ENCODE data around the gene GPR132. TPM values are rescaled to one million over a fixed set of nuclear protein-coding genes. Genes with fewer than 3 reads are reported as not detected.

Gene GPR132
- total and polyA plus RNA-seq, 9 of the 15 experiments (the other 6 are each of a cell fraction or from before 2014, with no cell fraction given), result 0.01 to 1.1 (median 0.25) TPM; not detected in 1

- TF ChIP-seq RBBP5 (IDR thresholded peaks at IDR 0.05; ENCODE audit: borderline replicate concordance, insufficient read depth, low read length, poor library complexity, severe bottlenecking) (no peak), TAF9B (IDR thresholded peaks at IDR 0.05; ENCODE audit: partially characterized antibody) (no peak), TRIM25 (IDR thresholded peaks at IDR 0.05; ENCODE audit: borderline replicate concordance) (no peak), FUS (optimal IDR thresholded peaks at IDR 0.05; ENCODE audit: low read depth, low read length) (no peak), CBX3 (IDR thresholded peaks at IDR 0.05; ENCODE audit: borderline replicate concordance in 1 of 2, low read length in 2 of 2) (no peak), ZNF134 (CRISPR knock-in tag; conservative IDR thresholded peaks at IDR 0.05) (no peak), MEF2A (IDR thresholded peaks at IDR 0.05; ENCODE audit: control insufficient read depth, low read depth, low read length) (no peak), GTF2A2 (tag; IDR thresholded peaks at IDR 0.05) (no peak), SREBF2 (CRISPR knock-in tag; IDR thresholded peaks at IDR 0.05) (no peak), EZH2 (IDR thresholded peaks at IDR 0.05; ENCODE audit: borderline replicate concordance, low read depth, low read length) (no peak), MTA2 (IDR thresholded peaks at IDR 0.05; ENCODE audit: low read depth) (no peak), BRD4 (IDR thresholded peaks at IDR 0.05) (no peak), ZNF75A (CRISPR knock-in tag; IDR thresholded peaks at IDR 0.05) (no peak)
- BruUV-seq (replicated peaks), result no TSS peak
- WGBS (ENCODE audit: insufficient coverage, low coverage, missing lambda C conversion rate), result 42% methylated on average over 4 of the region's 4 CpGs
- Histone ChIP-seq H3K36me3 (ENCODE audit: control insufficient read depth, insufficient read depth, low read length) (peaks cover 3% of the 10 kb centered on the region; the same call in 2 of the 3 replicates), H3K4me2 (ENCODE audit: insufficient read depth, low read length) (no peak overlapping the region), H3K4me3 (no peak overlapping the region), H2AFZ (ENCODE audit: low read depth, low read length) (no peak overlapping the region), H3K9ac (ENCODE audit: insufficient read depth in 1 of 2, low read depth in 2 of 2, low read length in 2 of 2) (no peak overlapping the region), H3K4me1 (replicated peaks in 1 of 2; ENCODE audit: control insufficient read depth in 2 of 2, insufficient read depth in 2 of 2, low read length in 2 of 2) (peaks cover 6 to 18% of the 10 kb centered on the region in 2 experiments; a peak in 4 of 5 replicates), H3K27me3 (ENCODE audit: control insufficient read depth in 2 of 2, insufficient read depth in 2 of 2, low read length in 2 of 2) (no peaks in the 10 kb centered on the region), H4K20me1 (replicated peaks; ENCODE audit: control insufficient read depth, insufficient read depth, low read length) (0 out of 2 replicates have a peak, but pooled peaks cover 5% of the 10 kb centered on the region), H3K79me2 (ENCODE audit: control insufficient read depth, insufficient read depth, low read length) (peaks cover 32% of the 10 kb centered on the region), H3K27ac (ENCODE audit: extremely low read depth, low read depth, low read length) (no peak overlapping the region), H3K9me1 (ENCODE audit: control insufficient read depth, insufficient read depth, low read length) (no peaks in the 10 kb centered on the region), H3K9me3 (replicated peaks; ENCODE audit: control insufficient read depth, insufficient read depth, low read depth, low read length) (no peaks in the 10 kb centered on the region)
- intact Hi-C loops (cut with micrococcal nuclease), result no loop called here
- CTCF ChIA-PET (ENCODE audit: low intra/inter-chr PET ratio), result no interaction called here
- FAIRE-seq (no peak), DNase-seq (ENCODE audit: extremely low read depth in 1 of 4, low spot score in 3 of 4) (no peak), ATAC-seq (no peak)
- POLR2A ChIA-PET, result interaction anchor here (0.8 kb wide), 1 partner anchor 11 kb away, joined by 3 read pairs; no protein-coding TSS in a partner anchor
- in situ Hi-C loops (cut with MboI), result no loop called here
Measured at GRCh38 chr14:105023791-105024480, 41.3 kb downstream of the GPR132 start.

Measured in K562 (cell line).